GM12878 (cell line): ENCODE measurements around the gene OPCML. TPM values are rescaled to one million over a fixed set of nuclear protein-coding genes. Genes with fewer than 3 reads are reported as not detected.

Experiments used
- ATAC-seq: fragments of 200-7000 bp; cut with Tn5 transposase; 3 replicates; pipeline ENCODE4 v1.9.1; 2020; ENCODE audit warnings: mild to moderate bottlenecking, moderate library complexity
- BruUV-seq: library from RNA; stranded (reverse); fragments of 400-500 nt; replicated peaks from 2 replicates; lab custom pipeline; 2021; lab: Mats Ljungman, UMichigan
- CTCF ChIA-PET: fragments of 300-600 bp; sonication (Branson Sonifier 250); formaldehyde crosslinking; extraction: SDS; loops from one replicate; lab custom pipeline; 2021; ENCODE audit warnings: inconsistent platforms; lab: Yijun Ruan, JAX
- POLR2A ChIA-PET: fragments of 350-600 bp; formaldehyde crosslinking; extraction: SDS; loops from one replicate; lab custom pipeline; 2021; ENCODE audit warnings: inconsistent platforms; lab: Charles Lee
- RAD21 ChIA-PET: fragments of 300-600 bp; sonication (Branson Sonifier 250); formaldehyde crosslinking; loops from one replicate; lab custom pipeline; 2023; ENCODE audit warnings: antibody characterized with exemption; ENCODE audit not compliant: unreplicated experiment; lab: Charles Lee
- SMC1A ChIA-PET: fragments of 300-600 bp; sonication (Branson Sonifier 250); formaldehyde crosslinking; loops from one replicate; lab custom pipeline; 2023; ENCODE audit not compliant: unreplicated experiment, uncharacterized antibody; lab: Charles Lee
- DNase-seq: peaks from one replicate; pipeline ENCODE4 v3.0.0-alpha.2; 2011; ENCODE audit warnings: low read depth, low spot score
- FAIRE-seq: peaks from 3 replicates; lab custom pipeline; 2011; peaks lifted over from hg19 to GRCh38; lab: Jason Lieb, UNC
- H2AFZ ChIP-seq: 2 replicates; pipeline ENCODE4 v1.6.0; 2011; ENCODE audit warnings: low read depth, low read length, control low read depth; ENCODE audit not compliant: control insufficient read depth
- H3K27ac ChIP-seq: 2 replicates; pipeline ENCODE4 v1.5.1; 2011; ENCODE audit warnings: control low read depth; ENCODE audit not compliant: control insufficient read depth, insufficient read depth
- H3K27me3 ChIP-seq, 2 experiments: replicated peaks in 1 of 2; 2 replicates each; pipeline versions ENCODE4 v1.6.0 to v1.6.1; 2011; ENCODE audit warnings: low read length in 1 of 2; ENCODE audit not compliant: control insufficient read depth in 2 of 2, insufficient read depth in 2 of 2
- H3K36me3 ChIP-seq, 2 experiments: 2 replicates each; pipeline ENCODE4 v1.5.1; 2011; ENCODE audit warnings: low read length in 1 of 2; ENCODE audit not compliant: control insufficient read depth in 2 of 2, insufficient read depth in 2 of 2
- H3K4me1 ChIP-seq: 2 replicates; pipeline ENCODE4 v1.6.1; 2011; ENCODE audit warnings: mild to moderate bottlenecking, low read length, moderate library complexity, mixed read lengths; ENCODE audit not compliant: control insufficient read depth, insufficient read depth
- H3K4me2 ChIP-seq: 2 replicates; pipeline ENCODE4 v1.6.0; 2011; ENCODE audit warnings: control low read depth; ENCODE audit not compliant: control insufficient read depth, insufficient read depth
- H3K4me3 ChIP-seq: fragments of 200-600 bp; sonication (generic); 2 replicates; pipeline ENCODE4 v1.5.1; 2016
- H3K79me2 ChIP-seq: 2 replicates; pipeline ENCODE4 v1.6.0; 2011; ENCODE audit warnings: low read length; ENCODE audit not compliant: control insufficient read depth, insufficient read depth
- H3K9ac ChIP-seq: 2 replicates; pipeline ENCODE4 v1.8.0; 2011; ENCODE audit warnings: low read length, control low read depth, mixed read lengths; ENCODE audit not compliant: control insufficient read depth, insufficient read depth
- H3K9me3 ChIP-seq: replicated peaks from 3 replicates; pipeline ENCODE4 v1.5.1; 2011; ENCODE audit warnings: mild to moderate bottlenecking, low read length; ENCODE audit not compliant: control insufficient read depth, insufficient read depth
- H4K20me1 ChIP-seq: 2 replicates; pipeline ENCODE4 v1.6.0; 2011; ENCODE audit not compliant: control insufficient read depth, insufficient read depth
- NBN ChIP-seq: fragments of 450-650 bp; IDR thresholded peaks from 2 replicates; pipeline ENCODE4 v1.6.1; 2016
- POU2F2 ChIP-seq: IDR thresholded peaks from 3 replicates; pipeline ENCODE4 v1.6.1; 2011; ENCODE audit warnings: low read depth, mild to moderate bottlenecking, low read length, borderline replicate concordance
- PRDM15 ChIP-seq: fragments of 450-650 bp; formaldehyde crosslinking; IDR thresholded peaks from 2 replicates; pipeline ENCODE4 v1.4.0; 2020; ENCODE audit warnings: mild to moderate bottlenecking, moderate library complexity
- RAD21 ChIP-seq: IDR thresholded peaks from 2 replicates; pipeline ENCODE4 v1.6.1; 2011; ENCODE audit warnings: mild to moderate bottlenecking, low read depth, low read length, moderate library complexity; ENCODE audit not compliant: insufficient read depth
- ZBTB33 ChIP-seq: fragments of 450-650 bp; IDR thresholded peaks from 2 replicates; pipeline ENCODE4 v1.6.1; 2017; ENCODE audit warnings: mild to moderate bottlenecking
- ZNF207 ChIP-seq: fragments of 450-650 bp; IDR thresholded peaks from 2 replicates; pipeline ENCODE4 v1.6.1; 2014; ENCODE audit warnings: antibody characterized with exemption, mild to moderate bottlenecking, borderline replicate concordance
- ZNF384 ChIP-seq: IDR thresholded peaks from 2 replicates; pipeline ENCODE4 v1.6.1; 2012; ENCODE audit warnings: low read depth, mild to moderate bottlenecking, low read length, improper control_type of control experiment, borderline replicate concordance
- WGBS: methylation state at CpG from one replicate; pipeline ENCODE4 v1.1.6; 2016; ENCODE audit warnings: low lambda C conversion rate; ENCODE audit not compliant: insufficient replicate concordance, insufficient coverage; ENCODE audit errors: missing lambda C conversion rate; 5-methylcytosine and 5-hydroxymethylcytosine counted together
- in situ Hi-C: fragments of 300-500 bp; cut with MboI; formaldehyde crosslinking; loops from 9 replicates; pipeline ENCODE4 v1.14.3; 2018; ENCODE audit warnings: mixed read lengths
- intact Hi-C: fragments of 100-400 bp; cut with micrococcal nuclease; formaldehyde crosslinking; loops from one replicate; pipeline ENCODE4 v1.14.2; 2022; ENCODE audit not compliant: unreplicated experiment
- polyA plus RNA-seq, 11 experiments: library from polyadenylated mRNA; depleted of rRNA in 4 of 11; unstranded in 6 of 11; stranded (reverse) in 5 of 11; fragments of >200 nt; fragmentation: Nextera tagmentation in 4 of 11; fragmentation: Illumina TruSeq in 1 of 11; extraction: Ambion mirVana in 4 of 11; extraction: Trizol in 1 of 11; gene quantifications; 1 replicate in 1 of 11; 2 replicates in 10 of 11; pipeline versions ENCODE4 v1.2.1 to v1.2.3, GENCODE V29; 2011 to 2016; ENCODE audit warnings: inconsistent platforms in 2 of 11, missing spikeins in 2 of 11, low read depth in 1 of 11
- total RNA-seq, 4 experiments: library from RNA; depleted of rRNA in 3 of 4; stranded (reverse); fragments of >200 nt in 3 of 4; fragmentation: Illumina TruSeq in 1 of 4; extraction: Trizol in 1 of 4; gene quantifications; 2 replicates each; pipeline versions ENCODE4 v1.2.1 to v1.2.3, GENCODE V29; 2013 to 2021

OPCML gene
- total and polyA plus RNA-seq, 10 of the 15 experiments (the other 5 are each of a cell fraction or from before 2014, with no cell fraction given) = 0.84 TPM; not detected in 9

GRCh38 chr11:132944569-132944944 lies 587.7 kb downstream of the OPCML start:
- no peak overlapping the region for H3K4me3 ChIP-seq
- no peaks in the 10 kb centered on the region for H3K36me3 ChIP-seq
- no peak for FAIRE-seq
- no peak for DNase-seq
- peaks cover 5 to 9% of the 10 kb centered on the region in 2 experiments; a peak in 3 of 4 replicates for H3K27me3 ChIP-seq
- intact Hi-C loops (loop anchor here (5.0 kb wide), 2 partner anchors 48 to 667 kb away; no protein-coding TSS in a partner anchor), in situ Hi-C loops (no loop called here)
- ChIA-PET POLR2A (no interaction called here), RAD21 (no interaction called here), SMC1A (interaction anchor here (0.9 to 1.3 kb wide), 2 partner anchors 32 to 299 kb away, joined by 3 to 4 read pairs; no protein-coding TSS in a partner anchor), CTCF (no interaction called here)
- no peak for TF ChIP-seq PRDM15 (CRISPR knock-in tag)
- no peak for TF ChIP-seq RAD21
- TF ChIP-seq POU2F2 = no peak
- TF ChIP-seq ZNF384 = no peak
- no peak for TF ChIP-seq ZBTB33
- TF ChIP-seq ZNF207 = no peak
- TF ChIP-seq NBN = no peak
- WGBS = 28% methylated on average over 9 of the region's 9 CpGs
- no peak overlapping the region for H3K27ac ChIP-seq
- H3K9me3 ChIP-seq = no peaks in the 10 kb centered on the region
- no peaks in the 10 kb centered on the region for H3K4me1 ChIP-seq
- BruUV-seq = no TSS peak
- no peak overlapping the region for H3K9ac ChIP-seq
- ATAC-seq = no peak
- no peaks in the 10 kb centered on the region for H4K20me1 ChIP-seq
- no peaks in the 10 kb centered on the region for H3K79me2 ChIP-seq
- no peak overlapping the region for H3K4me2 ChIP-seq
- no peak overlapping the region for H2AFZ ChIP-seq
